ENCODE data around the gene BCL2. TPM values are rescaled to one million over a fixed set of nuclear protein-coding genes. Genes with fewer than 3 reads are reported as not detected.

Gene BCL2
- total RNA-seq, 4 donors from 2014 or later, result 16.2 to 54.5 (median 20.7) TPM

GRCh38 chr18:63146828-63147409, 172.7 kb downstream of the BCL2 start:
- Histone ChIP-seq H3K36me3 (no peaks in the 10 kb centered on the region), H3K4me3 (no peak overlapping the region), H3K9me3 (no peaks in the 10 kb centered on the region), H3K27me3 (no peaks in the 10 kb centered on the region), H3K27ac (no peak overlapping the region), H3K4me1 (peaks cover 0 to 15% (median 4%) of the 10 kb centered on the region in 4 donors)
- DNase-seq, result no peak
- TF ChIP-seq CTCF (IDR thresholded peaks at IDR 0.05), result no peak
- TF ChIP-seq POLR2A (IDR thresholded peaks at IDR 0.05), result no peak

GRCh38 chr18:63145851-63146555, 173.6 kb downstream of the BCL2 start:
- no peak overlapping the region for H3K27ac ChIP-seq
- H3K9me3 ChIP-seq, result no peaks in the 10 kb centered on the region
- no peaks in the 10 kb centered on the region for H3K27me3 ChIP-seq
- TF ChIP-seq POLR2A (IDR thresholded peaks at IDR 0.05) (no peak), CTCF (IDR thresholded peaks at IDR 0.05) (no peak)
- no peak for DNase-seq
- peaks cover 0 to 20% (median 6%) of the 10 kb centered on the region in 4 donors for H3K4me1 ChIP-seq
- H3K4me3 ChIP-seq, result no peak overlapping the region
- H3K36me3 ChIP-seq, result no peaks in the 10 kb centered on the region

- DNase-seq, result no peak
- H3K4me3 ChIP-seq, result no peak overlapping the region
- H3K36me3 ChIP-seq, result no peaks in the 10 kb centered on the region
- H3K27me3 ChIP-seq, result no peaks in the 10 kb centered on the region
- no peak overlapping the region for H3K27ac ChIP-seq
- peaks cover 0 to 20% (median 6%) of the 10 kb centered on the region in 4 donors for H3K4me1 ChIP-seq
- TF ChIP-seq POLR2A (IDR thresholded peaks at IDR 0.05) (no peak), CTCF (IDR thresholded peaks at IDR 0.05) (no peak)
- no peaks in the 10 kb centered on the region for H3K9me3 ChIP-seq
Measured at GRCh38 chr18:63145166-63145850, 174.3 kb downstream of the BCL2 start.

GRCh38 chr18:63144748-63145147, 174.8 kb downstream of the BCL2 start:
- DNase-seq, result no peak
- Histone ChIP-seq H3K27ac (no peak overlapping the region), H3K4me3 (no peak overlapping the region), H3K27me3 (no peaks in the 10 kb centered on the region), H3K36me3 (no peaks in the 10 kb centered on the region), H3K4me1 (peaks cover 0 to 20% (median 9%) of the 10 kb centered on the region in 4 donors), H3K9me3 (no peaks in the 10 kb centered on the region)
- TF ChIP-seq CTCF (IDR thresholded peaks at IDR 0.05) (no peak), POLR2A (IDR thresholded peaks at IDR 0.05) (no peak)

- no peaks in the 10 kb centered on the region for H3K9me3 ChIP-seq
- DNase-seq, result no peak
- no peak overlapping the region for H3K4me3 ChIP-seq
- H3K4me1 ChIP-seq, result peaks cover 0 to 29% (median 13%) of the 10 kb centered on the region in 4 donors
- peak overlapping the region in 2 of 4 donors; percentile 1 to 80 for H3K27ac ChIP-seq
- TF ChIP-seq CTCF (IDR thresholded peaks at IDR 0.05) (no peak), POLR2A (IDR thresholded peaks at IDR 0.05) (no peak)
- no peaks in the 10 kb centered on the region for H3K36me3 ChIP-seq
- H3K27me3 ChIP-seq, result no peaks in the 10 kb centered on the region
Measured at GRCh38 chr18:63143330-63143771, 176.2 kb downstream of the BCL2 start.

Measured in Peyer's patch (tissue), 4 donors.